Astrocyte (in vitro differentiated cells and primary cell): ENCODE results near the gene RGS11. TPM values are rescaled to one million over a fixed set of nuclear protein-coding genes. Genes with fewer than 3 reads are reported as not detected.

Experiments
- DNase-seq: peaks from one replicate; pipeline ENCODE4 v3.0.0-alpha.2; 2010; ENCODE audit warnings: low read depth
- FAIRE-seq: peaks from 2 replicates; lab custom pipeline; 2011; peaks lifted over from hg19 to GRCh38; lab: Jason Lieb, UNC
- H2AFZ ChIP-seq: 2 replicates; pipeline ENCODE4 v1.6.0; 2012; ENCODE audit warnings: low read depth, low read length, inconsistent platforms
- H3K27ac ChIP-seq: 2 replicates; pipeline ENCODE4 v1.5.1; 2011; ENCODE audit warnings: low read depth, low read length, inconsistent platforms
- H3K27me3 ChIP-seq: 2 replicates; pipeline ENCODE4 v1.6.0; 2011; ENCODE audit warnings: low read length, inconsistent platforms; ENCODE audit not compliant: insufficient read depth
- H3K36me3 ChIP-seq: 2 replicates; pipeline ENCODE4 v1.5.1; 2011; ENCODE audit warnings: low read length, inconsistent platforms; ENCODE audit not compliant: insufficient read depth
- H3K4me1 ChIP-seq: 2 replicates; pipeline ENCODE4 v1.5.1; 2011; ENCODE audit warnings: low read length, inconsistent platforms; ENCODE audit not compliant: insufficient read depth
- H3K4me2 ChIP-seq: 2 replicates; pipeline ENCODE4 v1.6.0; 2012; ENCODE audit warnings: low read length, inconsistent platforms
- H3K4me3 ChIP-seq: 2 replicates; pipeline ENCODE4 v1.5.1; 2011; ENCODE audit warnings: low read depth, mild to moderate bottlenecking, low read length, inconsistent platforms; ENCODE audit not compliant: insufficient read depth
- H3K79me2 ChIP-seq: 2 replicates; pipeline ENCODE4 v1.6.0; 2012; ENCODE audit warnings: mild to moderate bottlenecking, low read length, inconsistent platforms; ENCODE audit not compliant: insufficient read depth
- H3K9ac ChIP-seq: 2 replicates; pipeline ENCODE4 v1.6.0; 2012; ENCODE audit warnings: mild to moderate bottlenecking, low read length, inconsistent platforms
- H3K9me3 ChIP-seq: 2 replicates; pipeline ENCODE4 v1.5.1; 2012; ENCODE audit warnings: low read depth, mild to moderate bottlenecking, low read length, inconsistent platforms; ENCODE audit not compliant: insufficient read depth
- H4K20me1 ChIP-seq: 2 replicates; pipeline ENCODE4 v1.6.0; 2012; ENCODE audit warnings: low read length, inconsistent platforms; ENCODE audit not compliant: insufficient read depth
- H3K27ac Mint-ChIP-seq: one replicate; pipeline ENCODE4 v1.8.0; 2021; ENCODE audit warnings: mild to moderate bottlenecking, mixed read lengths; ENCODE audit not compliant: unreplicated experiment
- H3K27me3 Mint-ChIP-seq: one replicate; pipeline ENCODE4 v1.8.0; 2021; ENCODE audit warnings: low read depth, mixed read lengths; ENCODE audit not compliant: unreplicated experiment
- H3K36me3 Mint-ChIP-seq: one replicate; pipeline ENCODE4 v1.8.0; 2021; ENCODE audit warnings: low read depth, mixed read lengths; ENCODE audit not compliant: unreplicated experiment
- H3K4me1 Mint-ChIP-seq: one replicate; pipeline ENCODE4 v1.8.0; 2021; ENCODE audit warnings: low read depth, mixed read lengths; ENCODE audit not compliant: unreplicated experiment
- H3K4me3 Mint-ChIP-seq: one replicate; pipeline ENCODE4 v1.8.0; 2021; ENCODE audit warnings: mild to moderate bottlenecking, moderate library complexity, mixed read lengths; ENCODE audit not compliant: unreplicated experiment
- H3K9me3 Mint-ChIP-seq: one replicate; pipeline ENCODE4 v1.8.0; 2021; ENCODE audit warnings: mild to moderate bottlenecking, mixed read lengths; ENCODE audit not compliant: unreplicated experiment
- EZH2 ChIP-seq: IDR thresholded peaks from 2 replicates; pipeline ENCODE4 v1.6.1; 2012; ENCODE audit warnings: mild to moderate bottlenecking, low read length, inconsistent platforms; ENCODE audit not compliant: insufficient read depth
- total RNA-seq: library from RNA; stranded (reverse); gene quantifications from 2 replicates; pipeline ENCODE4 v1.2.1, GENCODE V29; 2021
- TF ChIP-seq, protein P1 (sequence below): IDR thresholded peaks from 2 replicates; pipeline ENCODE4 v1.5.1; 2011; ENCODE audit warnings: low read depth, mild to moderate bottlenecking, inconsistent platforms, low read length, moderate library complexity; ENCODE audit not compliant: insufficient read depth

The RGS11 gene
- total RNA-seq, 1 donor from 2014 or later, result 2.7 TPM

- no peaks in the 10 kb centered on the region for H3K9me3 Mint-ChIP-seq
- no peak overlapping the region for H3K4me3 ChIP-seq
Observed at GRCh38 chr16:280991-281659, 5.4 kb upstream of the RGS11 start.

GRCh38 chr16:280552-280951 is 4.8 kb upstream of the RGS11 start, which contains the start of gene ARHGDIG:
Gene ARHGDIG, plus strand, starts transcription at chr16:280591. Its CDS starts 90 bp downstream, at chr16:280681.
- H3K4me3 Mint-ChIP-seq, result no peak within 1 kb of the TSS
- Histone ChIP-seq H3K79me2 (no peaks in the 10 kb centered on the region), H4K20me1 (peaks cover 4% of the 10 kb centered on the region), H3K36me3 (no peaks in the 10 kb centered on the region), H3K27me3 (peaks cover 7% of the 10 kb centered on the region), H2AFZ (no peak within 1 kb of the TSS), H3K27ac (no peak within 1 kb of the TSS), H3K4me3 (no peak within 1 kb of the TSS), H3K9me3 (no peaks in the 10 kb centered on the region), H3K9ac (no peak within 1 kb of the TSS), H3K4me1 (no peaks in the 10 kb centered on the region), H3K4me2 (peak within 1 kb of the TSS; percentile 71)
- FAIRE-seq (no peak), DNase-seq (no peak)
- H3K27ac Mint-ChIP-seq, result no peak within 1 kb of the TSS
- H3K4me1 Mint-ChIP-seq, result no peaks in the 10 kb centered on the region
- no peaks in the 10 kb centered on the region for H3K36me3 Mint-ChIP-seq
- H3K27me3 Mint-ChIP-seq, result peaks cover 13% of the 10 kb centered on the region
- H3K9me3 Mint-ChIP-seq, result no peaks in the 10 kb centered on the region
- TF ChIP-seq, protein P1, sequence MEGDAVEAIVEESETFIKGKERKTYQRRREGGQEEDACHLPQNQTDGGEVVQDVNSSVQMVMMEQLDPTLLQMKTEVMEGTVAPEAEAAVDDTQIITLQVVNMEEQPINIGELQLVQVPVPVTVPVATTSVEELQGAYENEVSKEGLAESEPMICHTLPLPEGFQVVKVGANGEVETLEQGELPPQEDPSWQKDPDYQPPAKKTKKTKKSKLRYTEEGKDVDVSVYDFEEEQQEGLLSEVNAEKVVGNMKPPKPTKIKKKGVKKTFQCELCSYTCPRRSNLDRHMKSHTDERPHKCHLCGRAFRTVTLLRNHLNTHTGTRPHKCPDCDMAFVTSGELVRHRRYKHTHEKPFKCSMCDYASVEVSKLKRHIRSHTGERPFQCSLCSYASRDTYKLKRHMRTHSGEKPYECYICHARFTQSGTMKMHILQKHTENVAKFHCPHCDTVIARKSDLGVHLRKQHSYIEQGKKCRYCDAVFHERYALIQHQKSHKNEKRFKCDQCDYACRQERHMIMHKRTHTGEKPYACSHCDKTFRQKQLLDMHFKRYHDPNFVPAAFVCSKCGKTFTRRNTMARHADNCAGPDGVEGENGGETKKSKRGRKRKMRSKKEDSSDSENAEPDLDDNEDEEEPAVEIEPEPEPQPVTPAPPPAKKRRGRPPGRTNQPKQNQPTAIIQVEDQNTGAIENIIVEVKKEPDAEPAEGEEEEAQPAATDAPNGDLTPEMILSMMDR, result no peak
- no peak for TF ChIP-seq EZH2

More at GRCh38 chr16:280991-281659, 5.4 kb upstream of the RGS11 start:
- no peak for FAIRE-seq
- Mint-ChIP-seq H3K27ac (no peak overlapping the region), H3K27me3 (peaks cover 13% of the 10 kb centered on the region), H3K4me1 (no peaks in the 10 kb centered on the region), H3K4me3 (no peak overlapping the region), H3K36me3 (no peaks in the 10 kb centered on the region)
- Histone ChIP-seq H3K4me1 (no peaks in the 10 kb centered on the region), H3K4me2 (peak overlapping the region; percentile 71), H3K79me2 (no peaks in the 10 kb centered on the region), H3K9me3 (no peaks in the 10 kb centered on the region), H3K27ac (no peak overlapping the region), H3K27me3 (peaks cover 7% of the 10 kb centered on the region), H2AFZ (no peak overlapping the region), H4K20me1 (peaks cover 4% of the 10 kb centered on the region), H3K36me3 (no peaks in the 10 kb centered on the region), H3K9ac (no peak overlapping the region)
- peak; percentile 19 for TF ChIP-seq EZH2
- TF ChIP-seq, protein P1, result no peak
- DNase-seq, result no peak

DNA sequence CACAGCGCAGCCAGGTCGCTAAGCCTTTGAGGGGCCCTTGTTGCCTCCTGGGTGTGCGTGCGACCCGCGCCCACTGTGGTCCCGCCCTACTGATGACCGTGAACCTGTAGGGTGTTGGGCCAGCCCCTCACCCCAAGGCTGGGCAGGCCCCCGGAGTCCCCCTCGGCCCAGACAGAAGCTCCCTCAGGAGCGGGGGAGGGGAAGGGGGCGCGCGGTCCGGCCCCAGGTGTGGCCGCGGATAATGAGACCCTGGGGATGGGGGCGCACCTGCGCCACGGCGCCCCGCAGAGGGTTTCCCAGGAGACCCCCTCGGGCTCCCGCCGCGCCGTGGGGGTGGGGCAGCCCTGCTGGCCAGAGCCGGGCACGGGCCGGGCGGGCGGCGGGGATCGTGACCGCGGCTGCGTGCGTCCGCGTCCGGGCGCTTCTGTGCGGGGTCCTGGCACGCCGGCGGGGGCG is 4.3 kb upstream of the RGS11 start:
- FAIRE-seq (no peak), DNase-seq (no peak)
- peaks cover 4% of the 10 kb centered on the region for H4K20me1 ChIP-seq
- peak overlapping the region; percentile 41 for H3K4me2 ChIP-seq
- H3K9me3 ChIP-seq, result no peaks in the 10 kb centered on the region
- no peak overlapping the region for H2AFZ ChIP-seq
- Mint-ChIP-seq H3K9me3 (no peaks in the 10 kb centered on the region), H3K36me3 (no peaks in the 10 kb centered on the region), H3K4me1 (no peaks in the 10 kb centered on the region), H3K4me3 (no peak overlapping the region), H3K27me3 (peaks cover 13% of the 10 kb centered on the region), H3K27ac (no peak overlapping the region)
- H3K4me3 ChIP-seq, result no peak overlapping the region
- H3K79me2 ChIP-seq, result no peaks in the 10 kb centered on the region
- no peak overlapping the region for H3K27ac ChIP-seq
- H3K9ac ChIP-seq, result no peak overlapping the region
- H3K36me3 ChIP-seq, result no peaks in the 10 kb centered on the region
- H3K4me1 ChIP-seq, result peaks cover 3% of the 10 kb centered on the region
- peak; percentile 66 for TF ChIP-seq EZH2
- TF ChIP-seq, protein P1, result no peak
- peaks cover 7% of the 10 kb centered on the region for H3K27me3 ChIP-seq
